ENCODE data around the gene CLINT1.

- TF ChIP-seq CTCF (conservative IDR thresholded peaks at IDR 0.05; ENCODE audit: low read depth in 2 of 2) (no peak), NANOG (IDR thresholded peaks at IDR 0.05; ENCODE audit: borderline replicate concordance) (no peak), EZH2 (IDR thresholded peaks at IDR 0.05; ENCODE audit: low read depth, unreplicated experiment) (no peak), POLR2AphosphoS5 (IDR thresholded peaks at IDR 0.05; ENCODE audit: low read depth) (no peak), CREB1 (CRISPR knock-in tag; IDR thresholded peaks at IDR 0.05; ENCODE audit: low read depth) (no peak), REST (IDR thresholded peaks at IDR 0.05; ENCODE audit: unreplicated experiment) (no peak), EZH2phosphoT487 (IDR thresholded peaks at IDR 0.05; ENCODE audit: unreplicated experiment) (no peak), ZNF331 (CRISPR knock-in tag; IDR thresholded peaks at IDR 0.05; ENCODE audit: low read depth) (no peak), JUNB (IDR thresholded peaks at IDR 0.05; ENCODE audit: unreplicated experiment) (no peak), ZNF462 (CRISPR knock-in tag; IDR thresholded peaks at IDR 0.05) (no peak), STAT1 (IDR thresholded peaks at IDR 0.05; ENCODE audit: unreplicated experiment) (no peak), ZNF114 (CRISPR knock-in tag; IDR thresholded peaks at IDR 0.05) (no peak)
Observed at GRCh38 chr5:157835041-157835440, 23.9 kb downstream of the CLINT1 start.
